Hepatocyte (in vitro differentiated cells): ENCODE data around the gene TRHDE.

Experiments
- EZH2phosphoT487 ChIP-seq: fragments of 200-600 bp; sonication (generic); IDR thresholded peaks from one replicate; pipeline ENCODE4 v1.6.1; 2018; ENCODE audit warnings: antibody characterized with exemption, mild to moderate bottlenecking, low read depth, moderate library complexity; ENCODE audit not compliant: unreplicated experiment, severe bottlenecking
- TF ChIP-seq, protein P1 (sequence below): fragments of 200-600 bp; sonication (generic); IDR thresholded peaks from 2 replicates; pipeline ENCODE4 v1.5.1; 2016; ENCODE audit warnings: antibody characterized with exemption, mild to moderate bottlenecking; ENCODE audit not compliant: poor library complexity

DNA sequence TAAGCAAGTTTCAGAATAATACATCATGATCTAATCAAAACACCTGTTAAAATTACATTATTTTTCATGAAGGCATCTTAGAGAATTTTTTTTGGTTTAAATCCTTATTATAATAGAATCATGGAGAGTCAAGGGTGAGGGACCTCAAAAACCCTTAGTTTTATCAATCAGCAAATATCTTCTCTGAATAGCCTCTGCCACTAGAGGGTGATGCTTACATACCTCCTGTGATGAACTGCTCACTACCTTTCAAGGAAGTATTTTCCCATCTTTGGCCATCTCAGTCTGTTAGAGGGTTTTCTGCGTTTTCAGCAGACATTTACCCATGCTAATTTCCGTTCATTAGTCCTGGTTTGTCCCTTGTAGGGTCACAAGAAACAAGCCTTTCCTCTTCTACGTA lies 200.2 kb downstream of the TRHDE start:
- TF ChIP-seq, protein P1, sequence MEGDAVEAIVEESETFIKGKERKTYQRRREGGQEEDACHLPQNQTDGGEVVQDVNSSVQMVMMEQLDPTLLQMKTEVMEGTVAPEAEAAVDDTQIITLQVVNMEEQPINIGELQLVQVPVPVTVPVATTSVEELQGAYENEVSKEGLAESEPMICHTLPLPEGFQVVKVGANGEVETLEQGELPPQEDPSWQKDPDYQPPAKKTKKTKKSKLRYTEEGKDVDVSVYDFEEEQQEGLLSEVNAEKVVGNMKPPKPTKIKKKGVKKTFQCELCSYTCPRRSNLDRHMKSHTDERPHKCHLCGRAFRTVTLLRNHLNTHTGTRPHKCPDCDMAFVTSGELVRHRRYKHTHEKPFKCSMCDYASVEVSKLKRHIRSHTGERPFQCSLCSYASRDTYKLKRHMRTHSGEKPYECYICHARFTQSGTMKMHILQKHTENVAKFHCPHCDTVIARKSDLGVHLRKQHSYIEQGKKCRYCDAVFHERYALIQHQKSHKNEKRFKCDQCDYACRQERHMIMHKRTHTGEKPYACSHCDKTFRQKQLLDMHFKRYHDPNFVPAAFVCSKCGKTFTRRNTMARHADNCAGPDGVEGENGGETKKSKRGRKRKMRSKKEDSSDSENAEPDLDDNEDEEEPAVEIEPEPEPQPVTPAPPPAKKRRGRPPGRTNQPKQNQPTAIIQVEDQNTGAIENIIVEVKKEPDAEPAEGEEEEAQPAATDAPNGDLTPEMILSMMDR = no peak
- TF ChIP-seq EZH2phosphoT487 = no peak
